CD4-positive, alpha-beta memory T cell (primary cell): ENCODE results near the gene ACOX2. TPM values are rescaled to one million over a fixed set of nuclear protein-coding genes. Genes with fewer than 3 reads are reported as not detected.

Source experiments
- CTCF ChIA-PET: fragments of 350-600 bp; sonication (Branson Sonifier 250); formaldehyde crosslinking; loops from one replicate; lab custom pipeline; 2021; ENCODE audit warnings: inconsistent platforms; ENCODE audit not compliant: partially characterized antibody; lab: Charles Lee
- POLR2A ChIA-PET: fragments of 350-600 bp; sonication (Branson Sonifier 250); formaldehyde crosslinking; loops from one replicate; lab custom pipeline; 2021; ENCODE audit not compliant: partially characterized antibody; lab: Charles Lee
- DNase-seq, 5 donors: peaks; one replicate each; pipeline versions ENCODE4 v3.0.0 to v3.0.0-alpha.2; 2020 to 2022; ENCODE audit warnings: mixed read lengths in 1 of 5
- H3K27ac ChIP-seq: one replicate; pipeline ENCODE4 v1.7.0; 2013; ENCODE audit warnings: low read depth, low read length
- H3K27me3 ChIP-seq: 2 replicates; pipeline ENCODE4 v1.7.0; 2013; ENCODE audit warnings: mild to moderate bottlenecking, low read length, moderate library complexity; ENCODE audit not compliant: insufficient read depth
- H3K36me3 ChIP-seq: 2 replicates; pipeline ENCODE4 v1.7.0; 2013; ENCODE audit warnings: mild to moderate bottlenecking, low read length, moderate library complexity; ENCODE audit not compliant: insufficient read depth
- H3K4me1 ChIP-seq: 2 replicates; pipeline ENCODE4 v1.7.0; 2013; ENCODE audit warnings: mild to moderate bottlenecking, low read length, moderate library complexity; ENCODE audit not compliant: insufficient read depth
- H3K4me3 ChIP-seq, 2 donors: one replicate each; pipeline ENCODE4 v1.7.0; 2013; ENCODE audit warnings: low read length in 2 of 2, mild to moderate bottlenecking in 1 of 2
- H3K9me3 ChIP-seq, 2 donors: one replicate each; pipeline ENCODE4 v1.7.0; 2013; ENCODE audit warnings: low read length in 2 of 2, control low read depth in 1 of 2; ENCODE audit not compliant: control insufficient read depth in 1 of 2
- H3K27ac Mint-ChIP-seq, 7 donors: one replicate each; pipeline ENCODE4 v1.8.0; 2020 to 2021; ENCODE audit warnings: mixed read lengths in 7 of 7, mild to moderate bottlenecking in 6 of 7, inconsistent platforms in 3 of 7, moderate library complexity in 3 of 7
- H3K27me3 Mint-ChIP-seq, 2 donors: one replicate each; pipeline ENCODE4 v1.8.0; 2020 to 2021; ENCODE audit warnings: mixed read lengths in 2 of 2
- H3K36me3 Mint-ChIP-seq, 2 donors: one replicate each; pipeline ENCODE4 v1.8.0; 2020 to 2021; ENCODE audit warnings: mixed read lengths in 2 of 2, inconsistent platforms in 1 of 2, mild to moderate bottlenecking in 1 of 2
- H3K4me1 Mint-ChIP-seq, 4 donors: one replicate each; pipeline ENCODE4 v1.8.0; 2020 to 2021; ENCODE audit warnings: mixed read lengths in 4 of 4, mild to moderate bottlenecking in 1 of 4
- H3K4me3 Mint-ChIP-seq, 8 donors: one replicate each; pipeline ENCODE4 v1.8.0; 2020 to 2021; ENCODE audit warnings: mixed read lengths in 8 of 8, mild to moderate bottlenecking in 7 of 8, moderate library complexity in 6 of 8, inconsistent platforms in 3 of 8
- H3K9me3 Mint-ChIP-seq, 8 donors: one replicate each; pipeline ENCODE4 v1.8.0; 2020 to 2021; ENCODE audit warnings: mixed read lengths in 8 of 8, mild to moderate bottlenecking in 5 of 8, inconsistent platforms in 3 of 8, moderate library complexity in 1 of 8
- intact Hi-C: fragments of 100-400 bp; cut with micrococcal nuclease; formaldehyde crosslinking; loops from one replicate; pipeline ENCODE4 v1.15.1; 2023
- polyA plus RNA-seq, 2 donors: library from polyadenylated mRNA; unstranded; fragments of 300-500 nt; fragmentation: Illumina TruSeq; gene quantifications; one replicate each; pipeline ENCODE4 v1.2.3, GENCODE V29; 2021
- total RNA-seq, 2 experiments: library from RNA; stranded (reverse); gene quantifications; one replicate each; pipeline ENCODE4 v1.2.3, GENCODE V29; 2021

Gene ACOX2
- total and polyA plus RNA-seq, 4 experiments from 2014 or later = not detected

DNA sequence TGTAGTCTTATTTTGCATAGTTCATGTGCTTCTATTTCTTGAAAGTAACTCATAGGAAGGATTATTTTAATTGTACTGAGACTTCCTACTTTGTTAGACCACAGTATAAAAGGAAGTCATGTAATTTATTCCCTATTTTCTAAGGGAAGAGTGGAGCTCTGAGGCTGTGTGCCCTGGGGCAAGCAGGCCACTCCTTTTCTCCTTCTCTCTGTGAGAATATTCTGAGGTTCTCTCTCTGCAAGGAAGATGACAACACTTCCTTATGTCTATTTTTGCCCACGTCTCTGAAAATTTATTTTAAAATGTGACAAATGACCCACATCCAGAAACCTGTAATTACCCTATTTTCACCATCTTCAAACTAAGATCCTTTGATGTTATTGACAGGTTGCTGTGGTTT lies 34.1 kb downstream of the ACOX2 start:
- no peaks in the 10 kb centered on the region for H3K9me3 Mint-ChIP-seq
- H3K27ac Mint-ChIP-seq = no peak overlapping the region
- DNase-seq = no peak
- peaks cover 4 to 20% (median 10%) of the 10 kb centered on the region in 4 donors for H3K4me1 Mint-ChIP-seq
- H3K27me3 ChIP-seq = no peaks in the 10 kb centered on the region
- H3K4me3 Mint-ChIP-seq = no peak overlapping the region
- H3K9me3 ChIP-seq = no peaks in the 10 kb centered on the region
- H3K4me3 ChIP-seq = no peak overlapping the region
- no peaks in the 10 kb centered on the region for H3K27me3 Mint-ChIP-seq
- H3K4me1 ChIP-seq = no peaks in the 10 kb centered on the region
- no peak overlapping the region for H3K27ac ChIP-seq
- intact Hi-C loops = no loop called here
- H3K36me3 Mint-ChIP-seq = peaks cover 25 to 27% of the 10 kb centered on the region in 2 donors
- ChIA-PET POLR2A (no interaction called here), CTCF (interaction anchor here (1.1 to 1.5 kb wide), 2 partner anchors 11 to 67 kb away, joined by 3 to 10 read pairs; partner anchors contain the start of gene KCTD6)
- H3K36me3 ChIP-seq = peaks cover 9% of the 10 kb centered on the region

DNA sequence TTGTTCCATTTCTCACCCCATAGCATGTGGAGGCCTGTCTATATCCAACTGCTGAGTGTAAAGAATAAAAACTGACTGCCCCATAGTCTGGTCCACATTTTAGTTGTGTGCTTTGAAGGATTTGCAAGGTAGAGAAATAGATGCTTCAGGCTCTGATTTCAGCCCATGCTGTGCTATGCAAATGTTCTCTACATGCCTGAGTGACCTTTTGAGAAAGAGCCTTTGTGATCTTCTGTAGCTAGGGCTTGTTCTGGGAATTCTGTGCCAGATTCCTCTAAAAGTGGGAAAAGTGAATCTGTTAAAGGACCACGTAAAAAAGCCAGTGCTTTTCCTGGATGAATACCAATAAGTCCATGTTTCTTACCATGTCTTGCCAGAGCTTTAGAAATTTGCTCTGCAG lies 39.9 kb downstream of the ACOX2 start:
- no peaks in the 10 kb centered on the region for H3K9me3 Mint-ChIP-seq
- H3K4me1 Mint-ChIP-seq = peaks cover 41 to 71% (median 57%) of the 10 kb centered on the region in 4 donors

DNA sequence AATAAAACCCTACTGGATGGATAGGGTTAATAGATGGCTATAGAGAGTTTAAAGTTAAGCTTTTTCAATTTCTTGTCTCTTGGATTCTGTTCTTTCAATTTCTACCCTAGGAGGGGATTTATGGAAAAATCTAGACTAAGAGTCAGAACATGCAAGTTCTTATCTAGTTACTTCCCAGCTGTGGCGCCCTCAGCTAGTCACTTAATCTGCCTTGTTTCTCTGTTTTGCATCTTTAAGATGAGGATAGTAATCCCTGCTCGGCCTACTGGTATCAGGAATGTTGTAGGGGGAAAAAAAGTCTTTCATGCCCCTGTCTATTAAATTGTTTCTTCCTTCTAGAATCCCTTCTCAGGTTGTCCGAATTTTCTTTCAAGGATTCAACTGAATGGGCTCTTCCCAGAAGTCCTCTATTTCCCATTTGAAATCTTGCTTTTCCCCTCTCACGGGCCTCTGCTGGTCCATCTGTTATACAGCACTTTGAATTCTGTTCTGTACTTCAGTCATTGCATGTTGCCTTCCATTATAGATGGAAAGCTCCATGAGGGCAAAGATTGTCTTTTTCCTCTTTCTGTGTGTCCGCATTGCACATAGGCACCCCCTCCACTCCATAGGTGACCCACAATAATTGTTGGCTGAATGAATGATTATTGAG lies 40.7 kb downstream of the ACOX2 start:
- no peak overlapping the region for H3K4me3 ChIP-seq
- ChIA-PET CTCF (interaction anchor here (1.0 to 7.6 kb wide), 6 partner anchors 30 to 189 kb away, joined by 3 to 89 read pairs (median 4); partner anchors contain the start of genes HTD2 and RPP14), POLR2A (no interaction called here)
- no peaks in the 10 kb centered on the region for H3K9me3 ChIP-seq
- no peak for DNase-seq
- Mint-ChIP-seq H3K27me3 (no peaks in the 10 kb centered on the region), H3K4me1 (peaks cover 43 to 74% (median 59%) of the 10 kb centered on the region in 4 donors), H3K27ac (peak overlapping the region in 1 of 7 donors; percentile 39), H3K4me3 (peak overlapping the region in 2 of 8 donors; percentile 6 to 14), H3K9me3 (no peaks in the 10 kb centered on the region), H3K36me3 (peaks cover 14 to 20% of the 10 kb centered on the region in 2 donors)
- intact Hi-C loops = no loop called here
- H3K36me3 ChIP-seq = peaks cover 4% of the 10 kb centered on the region
- H3K27ac ChIP-seq = no peak overlapping the region
- peaks cover 43% of the 10 kb centered on the region for H3K4me1 ChIP-seq
- H3K27me3 ChIP-seq = no peaks in the 10 kb centered on the region

More for the DNA sequence above, 39.9 kb downstream of the ACOX2 start:
- no peaks in the 10 kb centered on the region for H3K27me3 ChIP-seq
- Mint-ChIP-seq H3K27ac (peak overlapping the region in 2 of 7 donors; percentile 1 to 68), H3K27me3 (no peaks in the 10 kb centered on the region), H3K36me3 (peaks cover 19 to 25% of the 10 kb centered on the region in 2 donors), H3K4me3 (peak overlapping the region in 1 of 8 donors; percentile 6)
- ChIA-PET CTCF (interaction anchor here (1.2 to 7.6 kb wide), 3 partner anchors 33 to 190 kb away, joined by 3 to 89 read pairs (median 6); partner anchors contain the start of genes HTD2 and RPP14), POLR2A (no interaction called here)
- H3K9me3 ChIP-seq = no peaks in the 10 kb centered on the region
- intact Hi-C loops = no loop called here
- H3K36me3 ChIP-seq = peaks cover 9% of the 10 kb centered on the region
- H3K27ac ChIP-seq = no peak overlapping the region
- no peak for DNase-seq
- H3K4me1 ChIP-seq = peaks cover 41% of the 10 kb centered on the region
- H3K4me3 ChIP-seq = no peak overlapping the region

DNA sequence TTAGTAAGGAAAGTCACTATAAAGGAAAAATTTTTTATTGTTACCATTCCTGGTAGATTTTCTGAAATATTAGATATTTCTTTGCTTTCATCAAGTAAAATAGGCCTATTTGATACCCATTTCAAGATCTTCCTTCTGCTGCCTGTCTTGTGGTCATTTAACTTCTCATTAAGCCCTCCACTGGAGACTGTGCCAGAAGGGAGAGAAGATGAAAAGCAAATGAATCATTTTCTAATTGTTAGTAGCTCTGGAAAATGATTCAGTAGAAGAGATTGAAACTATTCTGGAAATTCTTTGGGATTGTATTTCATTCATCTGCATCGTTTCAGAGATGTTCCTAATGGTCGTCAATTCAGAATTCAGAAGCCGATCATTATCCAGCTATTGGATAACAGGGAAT lies 41.9 kb downstream of the ACOX2 start:
- peaks cover 7 to 11% of the 10 kb centered on the region in 2 donors for H3K36me3 Mint-ChIP-seq
- no peaks in the 10 kb centered on the region for H3K27me3 ChIP-seq
- no peaks in the 10 kb centered on the region for H3K36me3 ChIP-seq
- H3K9me3 Mint-ChIP-seq = no peaks in the 10 kb centered on the region
- H3K4me3 ChIP-seq = no peak overlapping the region
- no peak overlapping the region for H3K27ac ChIP-seq
- intact Hi-C loops = no loop called here
- no peaks in the 10 kb centered on the region for H3K27me3 Mint-ChIP-seq
- no peak for DNase-seq
- peak overlapping the region in 3 of 8 donors; percentile 20 to 32 (median 23) for H3K4me3 Mint-ChIP-seq
- no peaks in the 10 kb centered on the region for H3K9me3 ChIP-seq
- ChIA-PET CTCF (interaction anchor here (1.0 to 7.6 kb wide), 5 partner anchors 31 to 188 kb away, joined by 3 to 89 read pairs (median 4); partner anchors contain the start of genes HTD2 and RPP14), POLR2A (no interaction called here)
- peak overlapping the region in 1 of 7 donors; percentile 42 for H3K27ac Mint-ChIP-seq
- peaks cover 56% of the 10 kb centered on the region for H3K4me1 ChIP-seq
- peaks cover 48 to 77% (median 63%) of the 10 kb centered on the region in 4 donors for H3K4me1 Mint-ChIP-seq

DNA sequence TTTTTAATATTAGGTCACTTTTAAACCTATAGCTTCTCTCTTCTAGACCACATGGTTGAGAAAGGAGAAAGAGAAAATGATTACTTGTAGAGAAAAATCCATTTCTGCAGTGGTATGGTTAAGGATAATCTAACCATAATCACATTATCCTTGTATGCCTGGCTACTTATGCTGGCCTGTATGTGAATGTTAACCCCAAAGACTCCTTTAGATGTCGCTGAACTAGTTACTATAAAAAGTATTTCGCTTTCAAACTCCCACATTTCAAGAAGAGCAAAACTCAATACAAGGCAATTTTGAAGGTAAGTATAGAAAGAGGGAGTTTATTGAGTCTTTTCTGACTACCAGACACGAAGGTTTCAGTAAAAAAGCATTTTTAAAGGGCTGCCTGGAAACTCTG lies 42.9 kb downstream of the ACOX2 start:
- Histone ChIP-seq H3K27ac (no peak overlapping the region), H3K4me1 (peaks cover 60% of the 10 kb centered on the region), H3K4me3 (no peak overlapping the region), H3K36me3 (no peaks in the 10 kb centered on the region), H3K27me3 (no peaks in the 10 kb centered on the region), H3K9me3 (no peaks in the 10 kb centered on the region)
- H3K36me3 Mint-ChIP-seq = peaks cover 5 to 6% of the 10 kb centered on the region in 2 donors
- H3K27ac Mint-ChIP-seq = peak overlapping the region in 2 of 7 donors; percentile 7 to 87
- no peaks in the 10 kb centered on the region for H3K9me3 Mint-ChIP-seq
- no peak for DNase-seq
- POLR2A ChIA-PET = interaction anchor here (2.7 to 3.5 kb wide), 2 partner anchors 161 to 187 kb away, joined by 18 to 40 read pairs; partner anchors contain the start of genes HTD2, PXK and RPP14
- H3K27me3 Mint-ChIP-seq = no peaks in the 10 kb centered on the region
- CTCF ChIA-PET = interaction anchor here (1.4 to 7.6 kb wide), 6 partner anchors 11 to 187 kb away, joined by 3 to 89 read pairs (median 14); partner anchors contain the start of genes HTD2, PXK and RPP14
- peak overlapping the region in 7 of 8 donors; percentile 50 to 97 (median 94) for H3K4me3 Mint-ChIP-seq
- intact Hi-C loops = no loop called here
- peaks cover 48 to 81% (median 69%) of the 10 kb centered on the region in 4 donors for H3K4me1 Mint-ChIP-seq

DNA sequence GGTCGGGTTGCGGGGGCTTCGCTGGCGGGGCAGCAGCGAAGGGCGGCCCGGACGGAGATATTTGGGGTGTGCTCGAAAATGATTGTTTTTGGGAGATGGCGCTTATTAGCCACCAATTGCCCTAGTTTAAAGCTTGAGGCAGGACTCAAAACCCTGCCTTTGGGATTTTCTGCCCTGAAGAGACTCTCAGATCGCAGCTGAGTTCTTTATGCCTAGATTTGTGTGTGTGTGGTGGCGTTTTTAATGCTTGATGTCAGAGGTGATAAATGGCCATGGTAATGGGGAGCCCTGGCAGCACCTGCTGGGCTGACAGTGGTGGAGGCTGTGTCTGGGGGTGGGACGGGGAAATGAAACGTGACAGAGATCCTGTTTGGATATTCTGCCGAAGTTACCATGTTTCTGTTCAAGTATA lies 44.5 kb downstream of the ACOX2 start:
- H3K36me3 Mint-ChIP-seq = peaks cover 0 to 4% of the 10 kb centered on the region in 2 donors
- ChIA-PET CTCF (interaction anchor here (0.6 to 7.6 kb wide), 27 partner anchors 9 to 941 kb away, joined by 3 to 89 read pairs (median 6); partner anchors contain the start of genes ACOX2, HTD2, PDHB and PXK), POLR2A (interaction anchor here (0.7 to 3.5 kb wide), 7 partner anchors 15 to 186 kb away, joined by 3 to 40 read pairs (median 18); partner anchors contain the start of genes HTD2, PDHB, PXK and RPP14)
- H3K27me3 Mint-ChIP-seq = no peaks in the 10 kb centered on the region
- H3K4me3 Mint-ChIP-seq = peak overlapping the region; percentile 92 to 97 (median 96)
- peak overlapping the region; percentile 31 to 84 for H3K4me3 ChIP-seq
- H3K27ac ChIP-seq = peak overlapping the region; percentile 54
- H3K9me3 Mint-ChIP-seq = no peaks in the 10 kb centered on the region
- no peaks in the 10 kb centered on the region for H3K9me3 ChIP-seq
- intact Hi-C loops = loop anchor here (1.0 kb wide), 2 partner anchors 160 to 186 kb away; partner anchors contain the start of genes HTD2, PXK and RPP14
- H3K4me1 ChIP-seq = peaks cover 58% of the 10 kb centered on the region
- H3K27ac Mint-ChIP-seq = peak overlapping the region; percentile 87 to 98 (median 94)
- H3K4me1 Mint-ChIP-seq = peaks cover 46 to 81% (median 66%) of the 10 kb centered on the region in 4 donors
- no peaks in the 10 kb centered on the region for H3K36me3 ChIP-seq
- no peaks in the 10 kb centered on the region for H3K27me3 ChIP-seq
- DNase-seq = peak in 4 of 5 donors; percentile 27 to 44 (median 31)
